GM06990 (cell line): ENCODE data around the gene SLC35D3.
"Not testable (repeated sequence)": the region's sequence is repeated elsewhere in the genome, so short reads cannot be mapped to it uniquely, and the experiment has no call there.

ENCODE experiments used
- DNase-seq: peaks from one replicate; pipeline ENCODE4 v3.0.0-alpha.2; 2011; ENCODE audit not compliant: insufficient read length; ENCODE audit errors: extremely low read depth
- H3K27me3 ChIP-seq: replicated peaks from 2 replicates; pipeline ENCODE4 v1.6.0; 2011; ENCODE audit warnings: low read length; ENCODE audit not compliant: control insufficient read depth, insufficient read depth
- H3K36me3 ChIP-seq: 2 replicates; pipeline ENCODE4 v1.5.1; 2011; ENCODE audit warnings: low read length; ENCODE audit not compliant: control insufficient read depth, insufficient read depth
- H3K4me3 ChIP-seq: replicated peaks from 2 replicates; pipeline ENCODE4 v1.5.1; 2011; ENCODE audit warnings: low read depth, mild to moderate bottlenecking, control low read depth, low read length
- TF ChIP-seq, protein P1 (sequence below): IDR thresholded peaks from 2 replicates; pipeline ENCODE4 v1.5.1; 2011; ENCODE audit warnings: low read length, control low read depth, mild to moderate bottlenecking, inconsistent platforms; ENCODE audit not compliant: insufficient read depth, poor library complexity, severe bottlenecking

The SLC35D3 gene, protein sequence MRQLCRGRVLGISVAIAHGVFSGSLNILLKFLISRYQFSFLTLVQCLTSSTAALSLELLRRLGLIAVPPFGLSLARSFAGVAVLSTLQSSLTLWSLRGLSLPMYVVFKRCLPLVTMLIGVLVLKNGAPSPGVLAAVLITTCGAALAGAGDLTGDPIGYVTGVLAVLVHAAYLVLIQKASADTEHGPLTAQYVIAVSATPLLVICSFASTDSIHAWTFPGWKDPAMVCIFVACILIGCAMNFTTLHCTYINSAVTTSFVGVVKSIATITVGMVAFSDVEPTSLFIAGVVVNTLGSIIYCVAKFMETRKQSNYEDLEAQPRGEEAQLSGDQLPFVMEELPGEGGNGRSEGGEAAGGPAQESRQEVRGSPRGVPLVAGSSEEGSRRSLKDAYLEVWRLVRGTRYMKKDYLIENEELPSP

GRCh38 chr6:136921936-136922684, at the start of gene SLC35D3:
TSS of gene SLC35D3 (plus strand) at chr6:136922301. CDS start at chr6:136922429, 128 bp downstream.
- peak; percentile 39 for DNase-seq
- Histone ChIP-seq H3K36me3 (no peaks in the 10 kb centered on the region), H3K4me3 (peak within 1 kb of the TSS; percentile 52), H3K27me3 (peaks cover 2% of the 10 kb centered on the region)
- TF ChIP-seq, protein P1, sequence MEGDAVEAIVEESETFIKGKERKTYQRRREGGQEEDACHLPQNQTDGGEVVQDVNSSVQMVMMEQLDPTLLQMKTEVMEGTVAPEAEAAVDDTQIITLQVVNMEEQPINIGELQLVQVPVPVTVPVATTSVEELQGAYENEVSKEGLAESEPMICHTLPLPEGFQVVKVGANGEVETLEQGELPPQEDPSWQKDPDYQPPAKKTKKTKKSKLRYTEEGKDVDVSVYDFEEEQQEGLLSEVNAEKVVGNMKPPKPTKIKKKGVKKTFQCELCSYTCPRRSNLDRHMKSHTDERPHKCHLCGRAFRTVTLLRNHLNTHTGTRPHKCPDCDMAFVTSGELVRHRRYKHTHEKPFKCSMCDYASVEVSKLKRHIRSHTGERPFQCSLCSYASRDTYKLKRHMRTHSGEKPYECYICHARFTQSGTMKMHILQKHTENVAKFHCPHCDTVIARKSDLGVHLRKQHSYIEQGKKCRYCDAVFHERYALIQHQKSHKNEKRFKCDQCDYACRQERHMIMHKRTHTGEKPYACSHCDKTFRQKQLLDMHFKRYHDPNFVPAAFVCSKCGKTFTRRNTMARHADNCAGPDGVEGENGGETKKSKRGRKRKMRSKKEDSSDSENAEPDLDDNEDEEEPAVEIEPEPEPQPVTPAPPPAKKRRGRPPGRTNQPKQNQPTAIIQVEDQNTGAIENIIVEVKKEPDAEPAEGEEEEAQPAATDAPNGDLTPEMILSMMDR = no peak

- Histone ChIP-seq H3K27me3 (no peaks in the 10 kb centered on the region), H3K4me3 (no peak overlapping the region), H3K36me3 (no peaks in the 10 kb centered on the region; the same call in 1 of the 2 replicates)
- DNase-seq = no peak
- TF ChIP-seq, protein P1 = no peak
Measured at GRCh38 chr6:136873748-136874147, 48.4 kb upstream of the SLC35D3 start.

DNA sequence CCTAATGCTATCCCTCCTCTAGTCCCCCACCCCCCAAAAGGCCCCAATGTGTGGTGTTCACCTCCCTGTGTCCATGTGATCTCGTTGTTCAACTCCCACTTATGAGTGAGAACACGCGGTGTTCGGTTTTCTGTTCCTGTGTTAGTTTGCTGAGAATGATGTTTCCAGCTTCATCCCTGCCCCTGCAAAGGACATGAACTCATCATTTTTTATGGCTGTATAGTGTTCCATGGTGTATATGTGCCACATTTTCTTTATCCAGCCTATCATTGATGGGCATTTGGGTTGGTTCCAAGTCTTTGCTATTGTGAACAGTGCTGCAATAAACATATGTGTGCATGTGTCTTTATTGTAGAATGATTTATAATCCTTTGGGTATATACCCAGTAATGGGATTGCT, 45.6 kb upstream of the SLC35D3 start:
- DNase-seq, H3K4me3 ChIP-seq, H3K36me3 ChIP-seq, H3K27me3 ChIP-seq: not testable (repeated sequence)

GRCh38 chr6:136880748-136881460, 41.2 kb upstream of the SLC35D3 start:
- H3K27me3 ChIP-seq = no peaks in the 10 kb centered on the region
- H3K36me3 ChIP-seq = no peaks in the 10 kb centered on the region
- H3K4me3 ChIP-seq = no peak overlapping the region
- TF ChIP-seq, protein P1 = no peak
- DNase-seq = no peak

DNA sequence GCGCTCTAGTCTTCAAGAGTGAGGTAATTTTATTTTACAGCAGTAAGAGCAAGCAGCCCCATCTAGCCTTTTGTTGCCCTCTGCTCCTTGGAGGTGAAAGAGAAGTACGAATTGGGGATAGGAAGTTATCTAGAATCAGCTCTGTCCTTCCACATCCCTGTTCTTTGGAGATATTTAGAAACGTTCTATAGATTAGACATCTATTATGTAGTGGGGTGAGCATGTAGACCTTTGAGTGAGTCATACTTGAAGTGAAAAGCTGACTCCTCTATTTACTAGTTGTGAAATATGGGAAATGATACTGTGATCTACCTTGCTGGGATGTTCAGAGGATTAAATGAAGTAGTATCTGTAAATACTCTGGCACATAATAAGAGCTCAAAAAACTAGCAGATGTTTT, 36.0 kb upstream of the SLC35D3 start:
- Histone ChIP-seq H3K36me3 (no peaks in the 10 kb centered on the region), H3K27me3 (no peaks in the 10 kb centered on the region), H3K4me3 (no peak overlapping the region)
- TF ChIP-seq, protein P1 = no peak
- DNase-seq = no peak

DNA sequence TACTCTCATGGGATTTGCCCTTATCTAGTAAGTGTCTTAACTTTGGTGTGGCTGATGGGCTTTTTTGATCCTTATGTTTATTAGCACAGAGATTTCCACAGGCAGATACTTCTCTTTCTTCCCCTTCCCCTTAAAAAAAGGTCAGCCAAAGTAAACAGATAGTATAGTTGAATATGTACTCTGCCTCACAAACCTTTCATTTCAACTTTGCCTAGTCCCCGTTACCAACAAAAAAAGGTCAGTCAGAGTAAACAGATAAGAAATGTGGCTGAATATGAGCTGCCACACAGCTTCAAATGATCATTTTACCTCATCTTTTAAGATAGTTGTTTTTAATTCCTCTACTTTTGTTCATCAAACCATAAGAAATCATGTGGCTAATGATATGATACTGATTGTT, 34.1 kb upstream of the SLC35D3 start:
- DNase-seq = no peak
- TF ChIP-seq, protein P1 = no peak
- Histone ChIP-seq H3K27me3 (no peaks in the 10 kb centered on the region), H3K4me3 (no peak overlapping the region), H3K36me3 (no peaks in the 10 kb centered on the region)
